ENCODE results near the gene PHKB.
A peak's percentile ranks its signal among the peaks of the same experiment; 100 is the strongest.
"Not testable (repeated sequence)": the region's sequence is repeated elsewhere in the genome, so short reads cannot be mapped to it uniquely, and the experiment has no call there.

PHKB gene

GRCh38 chr16:47470211-47470610 is 9.1 kb downstream of the PHKB start:
- no peak for DNase-seq

- DNase-seq = no peak
These were observed 9.7 kb downstream of the PHKB start for GRCh38 chr16:47470810-47471209.

- DNase-seq = not testable (repeated sequence)
These were observed 11.9 kb downstream of the PHKB start for GRCh38 chr16:47473004-47473403.

- DNase-seq = no peak
These were observed 12.7 kb downstream of the PHKB start for GRCh38 chr16:47473792-47474191.

GRCh38 chr16:47475786-47476185 is 14.7 kb downstream of the PHKB start:
- no peak for DNase-seq

- DNase-seq = no peak
These were observed 15.7 kb downstream of the PHKB start for GRCh38 chr16:47476654-47477345.

GRCh38 chr16:47477679-47478078 is 16.5 kb downstream of the PHKB start:
- no peak for DNase-seq

GRCh38 chr16:47480410-47480809 is 19.3 kb downstream of the PHKB start:
- DNase-seq = no peak

GRCh38 chr16:47481698-47482374 is 20.7 kb downstream of the PHKB start:
- DNase-seq = no peak

- DNase-seq = no peak
These were observed 22.5 kb downstream of the PHKB start for GRCh38 chr16:47483616-47484015.

- no peak for DNase-seq
These were observed 25.7 kb downstream of the PHKB start for GRCh38 chr16:47486856-47487255.

- DNase-seq = no peak
These were observed 26.9 kb downstream of the PHKB start for GRCh38 chr16:47488051-47488450.

GRCh38 chr16:47490471-47490870 is 29.3 kb downstream of the PHKB start:
- no peak for DNase-seq

GRCh38 chr16:47492036-47492427 is 30.9 kb downstream of the PHKB start:
- no peak for DNase-seq

GRCh38 chr16:47492428-47493377 is 31.6 kb downstream of the PHKB start:
- peak in 1 of 2 experiments; percentile 62 for DNase-seq

- DNase-seq = no peak
These were observed 32.5 kb downstream of the PHKB start for GRCh38 chr16:47493381-47494337.

- DNase-seq = no peak
These were observed 38.1 kb downstream of the PHKB start for GRCh38 chr16:47499080-47499699.

- no peak for DNase-seq
These were observed 38.7 kb downstream of the PHKB start for GRCh38 chr16:47499700-47500264.

GRCh38 chr16:47503936-47504335 is 42.8 kb downstream of the PHKB start:
- no peak for DNase-seq

GRCh38 chr16:47504599-47504998 is 43.5 kb downstream of the PHKB start:
- no peak for DNase-seq

- no peak for DNase-seq
These were observed 45.7 kb downstream of the PHKB start for GRCh38 chr16:47506800-47507199.
